KMS-11 (cell line): ENCODE data around the gene SLIT1.

Source experiments
- H2AFZ ChIP-seq: fragments of 200-600 bp; sonication (generic); 2 replicates; pipeline ENCODE4 v1.6.1; 2016; ENCODE audit warnings: antibody characterized with exemption, mixed run types, low read depth
- H3K27ac ChIP-seq: fragments of 200-600 bp; sonication (generic); 2 replicates; pipeline ENCODE4 v1.6.1; 2016; ENCODE audit warnings: mild to moderate bottlenecking, mixed run types
- H3K27me3 ChIP-seq: fragments of 200-600 bp; sonication (generic); 2 replicates; pipeline ENCODE4 v1.6.1; 2017; ENCODE audit warnings: mild to moderate bottlenecking, low read depth, mixed run types, moderate library complexity; ENCODE audit not compliant: insufficient read depth
- H3K36me3 ChIP-seq: fragments of 200-600 bp; sonication (generic); 2 replicates; pipeline ENCODE4 v1.6.1; 2017; ENCODE audit warnings: mild to moderate bottlenecking, mixed run types; ENCODE audit not compliant: insufficient read depth
- H3K4me1 ChIP-seq: fragments of 200-600 bp; sonication (generic); 2 replicates; pipeline ENCODE4 v1.6.1; 2016; ENCODE audit warnings: mild to moderate bottlenecking, low read depth, mixed run types; ENCODE audit not compliant: poor library complexity, severe bottlenecking
- H3K4me2 ChIP-seq: fragments of 200-600 bp; sonication (generic); 2 replicates; pipeline ENCODE4 v1.7.0; 2016; ENCODE audit warnings: mild to moderate bottlenecking, mixed run types
- H3K4me3 ChIP-seq: fragments of 200-600 bp; sonication (generic); IDR thresholded peaks from 2 replicates; pipeline ENCODE4 v1.6.1; 2017; ENCODE audit warnings: low read depth, low read length, mixed read lengths; ENCODE audit not compliant: insufficient read depth
- H3K79me2 ChIP-seq: fragments of 200-600 bp; sonication (generic); 2 replicates; pipeline ENCODE4 v1.6.1; 2016; ENCODE audit warnings: low read depth, mixed run types; ENCODE audit not compliant: insufficient read depth
- H3K9ac ChIP-seq: fragments of 200-600 bp; sonication (generic); 2 replicates; pipeline ENCODE4 v1.6.1; 2016; ENCODE audit warnings: mild to moderate bottlenecking, mixed run types
- H4K20me1 ChIP-seq: fragments of 200-600 bp; sonication (generic); 2 replicates; pipeline ENCODE4 v1.6.1; 2016; ENCODE audit warnings: mild to moderate bottlenecking, mixed run types; ENCODE audit not compliant: insufficient read depth
- TF ChIP-seq, protein P1 (sequence below): fragments of 200-600 bp; sonication (generic); conservative IDR thresholded peaks from 2 replicates; pipeline ENCODE4 v1.6.1; 2017; ENCODE audit warnings: low read depth, mild to moderate bottlenecking, antibody characterized with exemption, low read length, moderate library complexity, mixed read lengths

SLIT1 gene

DNA sequence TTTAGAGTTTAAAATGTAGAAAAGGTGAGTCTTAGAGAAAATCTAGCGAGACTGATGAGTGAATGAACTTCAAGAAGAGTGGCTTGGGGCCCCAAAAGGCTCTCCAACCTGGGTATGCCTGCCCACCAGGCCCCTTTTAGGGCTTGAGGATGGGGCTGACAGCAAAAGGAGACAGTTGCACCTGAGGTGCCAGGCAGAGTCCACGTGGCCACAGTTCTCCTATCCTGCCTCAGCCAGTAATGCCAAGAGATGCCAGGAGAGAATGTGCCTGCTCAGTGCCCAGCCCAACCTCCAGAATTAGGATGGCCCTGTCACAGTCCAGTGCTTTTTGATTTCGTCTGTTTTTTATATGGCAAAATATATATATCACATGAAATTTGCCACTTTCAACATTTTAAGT, 156.5 kb downstream of the SLIT1 start:
- TF ChIP-seq, protein P1, sequence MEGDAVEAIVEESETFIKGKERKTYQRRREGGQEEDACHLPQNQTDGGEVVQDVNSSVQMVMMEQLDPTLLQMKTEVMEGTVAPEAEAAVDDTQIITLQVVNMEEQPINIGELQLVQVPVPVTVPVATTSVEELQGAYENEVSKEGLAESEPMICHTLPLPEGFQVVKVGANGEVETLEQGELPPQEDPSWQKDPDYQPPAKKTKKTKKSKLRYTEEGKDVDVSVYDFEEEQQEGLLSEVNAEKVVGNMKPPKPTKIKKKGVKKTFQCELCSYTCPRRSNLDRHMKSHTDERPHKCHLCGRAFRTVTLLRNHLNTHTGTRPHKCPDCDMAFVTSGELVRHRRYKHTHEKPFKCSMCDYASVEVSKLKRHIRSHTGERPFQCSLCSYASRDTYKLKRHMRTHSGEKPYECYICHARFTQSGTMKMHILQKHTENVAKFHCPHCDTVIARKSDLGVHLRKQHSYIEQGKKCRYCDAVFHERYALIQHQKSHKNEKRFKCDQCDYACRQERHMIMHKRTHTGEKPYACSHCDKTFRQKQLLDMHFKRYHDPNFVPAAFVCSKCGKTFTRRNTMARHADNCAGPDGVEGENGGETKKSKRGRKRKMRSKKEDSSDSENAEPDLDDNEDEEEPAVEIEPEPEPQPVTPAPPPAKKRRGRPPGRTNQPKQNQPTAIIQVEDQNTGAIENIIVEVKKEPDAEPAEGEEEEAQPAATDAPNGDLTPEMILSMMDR = no peak

DNA sequence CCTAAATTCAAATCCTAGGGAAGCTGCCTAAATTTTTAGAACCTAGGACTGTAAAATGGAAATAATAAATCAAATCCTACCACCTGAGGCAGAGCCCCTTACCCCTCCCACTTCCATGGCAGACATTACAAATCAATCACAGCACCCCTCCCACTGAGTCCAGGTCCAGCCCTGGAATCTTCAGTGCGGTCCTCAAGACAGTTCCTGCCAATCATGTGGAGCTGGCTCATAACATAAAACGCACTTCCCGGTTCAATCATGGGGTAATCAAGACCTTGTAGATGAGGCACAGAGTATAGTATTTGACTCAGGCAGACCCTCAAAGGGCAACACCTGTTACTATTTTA, 157.0 kb downstream of the SLIT1 start:
- Histone ChIP-seq H2AFZ (no peak overlapping the region), H4K20me1 (no peaks in the 10 kb centered on the region), H3K4me2 (no peak overlapping the region), H3K4me3 (no peak overlapping the region), H3K27me3 (no peaks in the 10 kb centered on the region), H3K79me2 (no peaks in the 10 kb centered on the region), H3K27ac (no peak overlapping the region), H3K4me1 (peaks cover 9% of the 10 kb centered on the region), H3K9ac (no peak overlapping the region), H3K36me3 (no peaks in the 10 kb centered on the region)
- TF ChIP-seq, protein P1 = no peak

More for the DNA sequence above, 156.5 kb downstream of the SLIT1 start:
- no peaks in the 10 kb centered on the region for H3K79me2 ChIP-seq
- no peaks in the 10 kb centered on the region for H3K27me3 ChIP-seq
- no peak overlapping the region for H3K4me2 ChIP-seq
- no peak overlapping the region for H2AFZ ChIP-seq
- H3K9ac ChIP-seq = no peak overlapping the region
- no peak overlapping the region for H3K4me3 ChIP-seq
- H3K4me1 ChIP-seq = peaks cover 4% of the 10 kb centered on the region
- no peaks in the 10 kb centered on the region for H4K20me1 ChIP-seq
- no peak overlapping the region for H3K27ac ChIP-seq
- no peaks in the 10 kb centered on the region for H3K36me3 ChIP-seq

- Histone ChIP-seq H4K20me1 (no peaks in the 10 kb centered on the region), H3K4me2 (no peak overlapping the region), H3K79me2 (no peaks in the 10 kb centered on the region), H3K27me3 (no peaks in the 10 kb centered on the region), H3K36me3 (no peaks in the 10 kb centered on the region), H3K9ac (no peak overlapping the region), H3K4me3 (no peak overlapping the region), H3K4me1 (peaks cover 11% of the 10 kb centered on the region), H3K27ac (no peak overlapping the region), H2AFZ (no peak overlapping the region)
- TF ChIP-seq, protein P1 = no peak
Observed at GRCh38 chr10:97028126-97028831, 157.5 kb downstream of the SLIT1 start.

- H2AFZ ChIP-seq = no peak overlapping the region
- H3K79me2 ChIP-seq = no peaks in the 10 kb centered on the region
- TF ChIP-seq, protein P1 = peak; percentile 80
Observed at GRCh38 chr10:97025613-97026242, 160.0 kb downstream of the SLIT1 start.

More at GRCh38 chr10:97025613-97026242, 160.0 kb downstream of the SLIT1 start:
- H4K20me1 ChIP-seq = no peaks in the 10 kb centered on the region
- H3K27me3 ChIP-seq = no peaks in the 10 kb centered on the region
- H3K4me2 ChIP-seq = no peak overlapping the region
- H3K4me3 ChIP-seq = no peak overlapping the region
- H3K36me3 ChIP-seq = no peaks in the 10 kb centered on the region
- H3K4me1 ChIP-seq = peaks cover 11% of the 10 kb centered on the region
- H3K27ac ChIP-seq = no peak overlapping the region
- no peak overlapping the region for H3K9ac ChIP-seq
